A673 (cell line): ENCODE results near the gene LRBA.

Experiments used
- CTCF ChIP-seq: fragments of 300-800, 200-600 bp; sonication (generic); conservative IDR thresholded peaks from 2 replicates; pipeline ENCODE4 v1.5.1; 2017; ENCODE audit warnings: low read depth, mild to moderate bottlenecking, antibody characterized with exemption, low read length, moderate library complexity, mixed read lengths
- EZH2 ChIP-seq: fragments of 200-600 bp; sonication (generic); IDR thresholded peaks from 2 replicates; pipeline ENCODE4 v1.6.1; 2017; ENCODE audit warnings: borderline replicate concordance, low read depth, mild to moderate bottlenecking, mixed read lengths, antibody characterized with exemption, low read length; ENCODE audit not compliant: poor library complexity, severe bottlenecking

- no peak for TF ChIP-seq CTCF
- TF ChIP-seq EZH2 = no peak
Observed at GRCh38 chr4:150820409-150820808, 194.7 kb downstream of the LRBA start.
